SW480 (cell line): Measurements from ENCODE around the gene ZNF117.
"Not testable (repeated sequence)": the region's sequence is repeated elsewhere in the genome, so short reads cannot be mapped to it uniquely, and the experiment has no call there.

Experiments used
- DNase-seq: peaks from one replicate; pipeline ENCODE4 v3.0.0-alpha.2; 2016; ENCODE audit warnings: low spot score

Gene ZNF117

DNA sequence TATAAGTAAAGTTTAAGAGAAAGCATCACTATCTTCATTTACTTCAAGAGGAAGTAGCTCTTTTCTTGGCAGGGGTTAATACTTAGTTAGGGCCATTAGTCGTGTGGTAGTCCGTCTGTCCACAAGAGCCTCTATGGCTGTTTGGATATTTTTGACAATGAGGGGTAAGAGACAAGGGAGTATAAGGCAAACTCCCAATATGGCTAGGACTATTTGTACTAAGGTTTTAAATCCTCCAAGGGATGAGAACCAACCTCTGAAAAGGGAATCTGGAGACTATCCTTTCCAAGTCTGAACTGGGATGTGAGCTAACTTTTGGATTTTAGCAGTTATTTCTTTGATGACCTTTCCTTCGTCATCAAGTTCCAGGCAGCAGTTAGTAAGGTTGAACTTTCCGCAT lies at the start of gene ZNF117:
ZNF117 (minus strand) TSS at position 101 of the 400 bp plus-strand sequence.
- DNase-seq: no peak

- DNase-seq: peak; percentile 75
These were observed 47.9 kb upstream of the ZNF117 start for GRCh38 chr7:65038767-65039166.

GRCh38 chr7:65037740-65038688 lies 47.2 kb upstream of the ZNF117 start:
- DNase-seq: peak; percentile 93

DNA sequence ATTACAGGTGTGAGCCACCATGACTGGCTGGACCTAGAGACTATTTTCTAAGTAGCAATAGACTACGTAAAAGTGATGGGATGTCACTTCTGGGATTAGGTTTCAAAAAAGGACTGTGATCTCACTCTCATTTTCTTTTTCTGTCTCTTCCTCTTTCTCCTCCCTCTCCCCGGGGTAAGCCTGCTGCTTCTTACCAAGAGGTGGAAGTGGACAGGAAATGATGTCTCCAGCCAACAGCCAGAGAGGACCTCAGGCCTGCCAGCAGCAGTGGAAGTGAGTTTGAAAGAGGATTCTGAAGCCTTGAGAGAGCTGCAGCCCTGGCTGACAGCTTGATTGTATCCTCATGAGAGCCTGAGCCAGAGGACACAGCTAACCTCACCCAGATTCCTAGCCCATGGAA lies 45.7 kb upstream of the ZNF117 start:
- DNase-seq: not testable (repeated sequence)

- not testable (repeated sequence) for DNase-seq
These were observed 44.6 kb upstream of the ZNF117 start for GRCh38 chr7:65035469-65035868.

DNA sequence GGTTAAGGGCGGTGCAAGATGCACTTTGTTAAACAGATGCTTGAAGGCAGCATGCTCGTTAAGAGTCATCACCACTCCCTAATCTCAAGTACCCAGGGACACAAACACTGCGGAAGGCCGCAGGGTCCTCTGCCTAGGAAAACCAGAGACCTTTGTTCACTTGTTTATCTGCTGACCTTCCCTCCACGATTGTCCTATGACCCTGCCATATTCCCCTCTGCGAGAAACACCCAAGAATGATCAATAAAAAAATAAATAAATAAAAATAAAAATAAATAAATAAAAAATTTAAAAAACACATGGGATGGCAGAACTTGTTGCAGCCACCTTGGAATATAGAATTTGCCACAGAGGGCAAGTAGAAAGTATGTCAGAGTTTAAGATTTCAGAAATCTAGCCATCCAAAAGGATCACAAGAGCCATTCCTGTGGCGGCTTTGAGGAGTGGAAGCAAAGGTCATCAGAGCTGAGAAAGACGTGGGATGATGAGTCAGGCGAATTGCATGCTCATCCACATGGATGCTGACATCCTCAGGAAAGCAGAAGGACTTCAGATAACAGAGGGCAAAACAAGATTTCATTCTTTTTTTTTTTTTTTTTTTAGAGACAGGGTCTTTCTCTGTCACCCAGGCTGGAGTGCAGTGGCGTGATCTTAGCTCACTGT lies 43.4 kb upstream of the ZNF117 start:
- peak; percentile 7 for DNase-seq

DNA sequence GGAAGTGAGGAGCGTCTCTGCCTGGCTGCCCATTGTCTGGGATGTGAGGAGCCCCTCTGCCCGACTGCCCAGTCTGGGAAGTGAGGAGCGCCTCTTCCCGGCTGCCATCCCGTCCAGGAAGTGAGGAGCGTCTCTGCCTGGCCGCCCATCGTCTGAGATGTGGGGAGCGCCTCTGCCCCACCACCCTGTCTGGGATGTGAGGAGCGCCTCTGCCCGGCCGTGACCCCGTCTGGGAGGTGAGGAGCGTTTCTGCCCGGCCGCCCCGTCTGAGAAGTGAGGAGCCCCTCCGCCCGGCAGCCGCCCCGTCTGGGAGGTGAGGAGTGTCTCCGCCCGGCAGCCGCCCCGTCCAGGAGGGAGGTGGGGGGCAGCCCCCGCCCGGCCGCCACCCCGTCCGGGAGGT lies 42.6 kb upstream of the ZNF117 start:
- DNase-seq: not testable (repeated sequence)

GRCh38 chr7:65025023-65025422 lies 34.2 kb upstream of the ZNF117 start:
- not testable (repeated sequence) for DNase-seq

DNA sequence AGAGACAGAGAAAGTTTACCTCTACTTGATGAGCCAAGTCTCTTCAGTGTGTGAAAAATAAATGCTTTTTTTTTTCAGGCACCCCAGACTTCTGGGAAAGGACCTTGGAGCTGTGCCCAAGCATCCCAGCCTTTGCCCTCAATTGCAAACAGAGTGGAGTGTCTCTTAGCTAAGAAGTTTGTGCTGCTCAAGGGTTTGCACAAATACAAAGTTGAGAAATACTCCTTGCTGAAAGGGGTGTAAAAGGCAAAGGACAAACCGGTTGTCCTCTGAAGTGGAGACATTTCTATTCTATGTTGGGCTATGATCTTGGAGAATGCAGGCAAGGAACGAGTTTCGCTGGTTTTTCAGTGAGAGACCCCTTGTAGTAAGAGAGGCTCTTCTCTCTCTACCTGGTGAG lies 30.1 kb upstream of the ZNF117 start:
- not testable (repeated sequence) for DNase-seq

GRCh38 chr7:65009881-65010280 lies 19.0 kb upstream of the ZNF117 start:
- not testable (repeated sequence) for DNase-seq

DNA sequence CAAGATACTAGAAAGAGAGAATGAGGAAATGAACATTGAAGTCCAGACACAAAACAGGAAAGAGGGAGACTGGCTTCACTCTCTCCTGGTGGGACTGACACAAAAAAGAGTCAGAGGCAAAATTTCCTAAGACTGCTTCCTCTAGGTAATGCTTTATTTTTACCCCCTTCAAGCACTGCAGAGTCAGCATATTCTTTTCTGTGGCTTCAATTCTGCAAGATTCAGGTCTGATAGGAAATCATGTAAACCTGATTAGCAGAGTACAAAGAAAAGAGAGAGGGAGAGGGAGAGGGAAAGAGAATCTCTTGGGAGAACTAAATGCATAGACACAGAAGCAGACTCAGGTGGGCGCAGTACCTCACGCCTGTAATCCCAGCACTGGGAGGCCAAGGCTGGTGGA lies 18.6 kb upstream of the ZNF117 start:
- not testable (repeated sequence) for DNase-seq

DNA sequence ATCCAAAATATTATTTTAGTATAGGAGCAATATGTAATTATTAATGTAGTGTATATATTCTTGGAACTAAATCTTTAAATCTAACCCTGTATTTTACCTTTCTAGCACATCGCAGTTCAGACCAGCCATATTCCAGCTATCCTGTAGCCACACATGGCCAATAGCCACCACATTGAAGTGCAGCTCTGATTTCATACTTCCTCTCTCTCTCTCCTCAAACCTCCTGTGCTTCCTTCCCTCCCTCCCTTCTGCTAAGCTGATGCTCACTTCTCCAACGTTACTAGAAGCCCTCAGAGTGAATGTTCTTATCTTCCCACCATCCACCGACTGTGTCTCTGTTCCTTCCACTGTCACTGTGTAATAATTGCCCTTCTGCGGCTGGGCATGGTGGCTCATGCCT lies 16.2 kb upstream of the ZNF117 start:
- not testable (repeated sequence) for DNase-seq

GRCh38 chr7:65006094-65006992 lies 15.5 kb upstream of the ZNF117 start, which contains the start of gene ERV3-1:
ERV3-1 (minus strand) TSS chr7:65006687; CDS start chr7:64993026, 13,661 bp downstream.
- DNase-seq: peak; percentile 98

GRCh38 chr7:65004575-65004974 lies 13.7 kb upstream of the ZNF117 start:
- no peak for DNase-seq

DNA sequence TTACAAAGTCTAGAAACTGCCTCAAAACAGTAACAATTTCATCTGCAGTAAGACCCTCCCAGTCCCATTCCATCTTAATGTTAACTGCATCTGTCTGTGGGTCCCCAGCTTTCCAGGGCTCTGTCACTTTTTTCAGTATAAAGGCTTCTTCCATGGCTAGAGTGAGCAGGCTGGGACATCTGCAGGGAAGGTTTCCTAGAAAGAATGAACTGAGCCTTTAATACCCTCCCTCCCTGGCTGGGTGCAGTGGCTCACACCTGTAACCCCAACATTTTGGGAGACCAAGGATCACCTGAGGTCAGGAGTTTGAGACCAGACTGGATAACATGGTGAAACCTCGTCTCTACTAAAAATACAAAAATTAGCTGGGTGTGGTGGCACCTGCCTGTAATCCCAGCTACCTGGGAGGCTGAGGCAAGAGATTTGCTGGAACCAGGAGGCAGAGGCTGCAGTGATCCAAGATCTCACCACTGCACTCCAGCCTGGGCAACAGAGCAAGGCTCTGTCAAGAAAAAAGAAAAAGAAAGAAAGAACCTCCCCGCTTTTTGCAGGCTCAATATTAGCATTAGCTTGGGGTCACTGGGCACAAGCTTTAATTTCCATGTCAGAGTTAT lies 12.2 kb upstream of the ZNF117 start:
- DNase-seq: no peak

DNA sequence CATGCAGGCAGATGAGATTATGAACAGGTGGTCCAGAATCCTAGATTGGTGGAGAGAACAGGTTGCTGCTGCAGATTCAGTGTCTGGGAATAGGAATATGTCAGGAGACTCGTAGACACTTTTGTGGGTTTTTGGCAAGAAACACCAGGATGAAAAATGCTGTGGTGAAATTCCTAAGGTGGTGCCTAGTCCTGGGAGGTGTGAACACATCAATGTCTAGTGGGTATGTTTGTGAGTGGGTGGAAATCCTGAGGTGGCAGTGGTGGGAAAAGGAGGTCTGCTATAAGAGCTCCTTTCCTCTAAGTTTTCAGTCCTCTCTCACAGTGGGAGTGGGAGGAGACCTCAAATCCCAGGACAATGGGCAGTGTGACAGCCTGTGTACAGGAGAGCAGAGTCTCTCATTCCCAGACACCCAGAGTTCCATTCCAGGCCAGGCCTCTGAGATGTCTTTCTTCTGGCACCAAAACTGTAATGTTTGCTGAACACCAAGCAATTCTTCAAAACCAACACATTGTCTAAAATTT lies 10.5 kb upstream of the ZNF117 start:
- no peak for DNase-seq

DNA sequence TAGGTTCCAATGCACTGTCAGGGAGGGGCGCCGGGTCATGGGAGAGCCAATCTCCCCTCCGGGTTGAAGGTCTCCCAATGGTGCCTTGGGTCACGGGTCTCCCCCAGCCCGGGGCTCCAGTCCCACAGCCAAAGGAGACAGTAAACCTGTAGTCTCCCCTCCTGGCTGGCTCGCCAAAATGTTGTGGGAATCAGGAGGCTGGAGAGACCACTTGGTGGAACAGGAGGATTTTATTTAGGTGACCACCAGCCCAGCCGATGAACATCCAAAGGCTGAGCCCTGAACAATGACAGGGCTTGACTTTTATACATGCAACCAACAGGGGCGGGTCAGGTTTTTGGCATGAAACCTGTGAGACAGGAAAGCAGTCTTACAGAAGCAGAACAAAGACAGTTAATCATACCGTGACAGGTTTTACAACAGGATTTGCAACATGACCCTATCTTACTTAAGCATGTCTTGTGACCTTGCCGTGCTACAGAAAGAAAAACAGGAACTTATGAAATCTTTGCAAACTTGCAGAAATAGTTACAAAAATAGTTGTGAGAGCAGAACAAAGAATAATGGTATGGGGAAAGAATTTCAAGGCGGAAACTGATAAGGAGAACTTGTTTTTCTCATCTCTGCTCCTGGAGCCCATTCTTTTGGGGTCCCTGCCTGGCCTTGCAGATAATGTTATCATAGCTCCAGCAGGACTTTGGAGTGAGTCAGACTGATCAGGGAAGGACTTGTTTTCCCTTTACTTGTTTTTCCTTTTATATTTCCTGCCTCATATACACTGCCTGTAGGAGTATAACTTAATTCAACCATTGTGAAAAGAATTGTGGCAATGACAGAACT lies 8.5 kb upstream of the ZNF117 start:
- no peak for DNase-seq

DNA sequence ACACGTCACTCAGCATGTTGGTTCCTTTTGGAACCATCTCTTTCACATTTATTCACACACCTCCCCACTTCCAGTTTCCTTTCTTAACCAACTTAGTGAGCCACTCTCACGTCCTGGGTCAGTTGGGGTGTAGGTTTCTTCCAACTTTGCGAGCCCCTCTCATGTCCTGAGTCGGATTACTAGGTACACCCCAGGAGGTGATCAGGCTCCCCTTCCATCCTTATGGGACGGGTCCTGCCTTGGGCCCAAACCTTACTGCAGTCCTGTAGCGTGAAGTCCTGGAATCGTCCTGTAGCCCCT lies 8.0 kb upstream of the ZNF117 start:
- DNase-seq: no peak

GRCh38 chr7:64997927-64998391 lies 7.1 kb upstream of the ZNF117 start:
- no peak for DNase-seq

GRCh38 chr7:64997164-64997908 lies 6.5 kb upstream of the ZNF117 start:
- no peak for DNase-seq
